HG03066 (cell line): ENCODE data around the gene RFX7.
"Not testable (repeated sequence)": the region's sequence is repeated elsewhere in the genome, so short reads cannot be mapped to it uniquely, and the experiment has no call there.

Experiments
- ATAC-seq: cut with Tn5 transposase; IDR thresholded peaks from one replicate; pipeline ENCODE4 v1.9.1; 2021; ENCODE audit warnings: low read depth; ENCODE audit not compliant: unreplicated experiment

The RFX7 gene

DNA sequence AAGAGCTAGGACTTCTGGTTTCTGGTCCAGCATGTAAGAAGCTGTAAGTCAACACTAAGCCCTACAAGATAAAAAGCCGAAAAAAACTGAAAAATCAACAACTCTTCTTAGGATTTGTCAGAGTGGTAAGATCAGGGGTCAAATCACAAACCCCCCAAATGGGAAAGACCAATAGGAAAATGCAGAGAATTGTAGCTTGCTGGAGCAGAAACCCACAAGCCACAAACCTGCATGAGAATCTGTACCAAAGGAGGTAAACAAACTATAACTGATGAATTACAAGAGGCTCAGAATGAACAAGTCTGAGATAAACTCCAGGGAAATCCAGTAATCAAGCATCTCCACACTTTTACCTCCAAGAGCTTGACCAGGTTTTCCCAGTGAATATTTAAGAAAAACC is 36.0 kb downstream of the RFX7 start:
- no peak for ATAC-seq

DNA sequence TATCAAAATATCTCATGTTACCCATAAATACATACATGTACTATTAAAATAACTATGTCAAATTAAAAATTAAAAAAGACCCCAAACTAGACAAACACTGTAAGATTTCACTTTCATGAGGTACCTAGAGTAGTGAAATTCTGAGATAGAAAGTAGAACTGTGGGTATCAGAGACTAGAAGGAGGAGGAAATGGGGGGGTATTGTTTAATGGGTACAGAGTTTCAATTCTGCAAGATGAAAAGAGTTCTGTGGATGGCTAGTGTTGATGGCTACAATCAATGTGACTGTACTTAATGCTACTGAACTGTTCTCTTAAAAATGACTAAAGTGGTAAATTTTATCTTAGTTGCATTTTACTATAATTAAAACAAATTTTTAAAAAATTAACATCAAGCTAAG is 36.6 kb downstream of the RFX7 start:
- ATAC-seq: peak; percentile 72

GRCh38 chr15:56205061-56205876 is 38.4 kb downstream of the RFX7 start:
- ATAC-seq: no peak

DNA sequence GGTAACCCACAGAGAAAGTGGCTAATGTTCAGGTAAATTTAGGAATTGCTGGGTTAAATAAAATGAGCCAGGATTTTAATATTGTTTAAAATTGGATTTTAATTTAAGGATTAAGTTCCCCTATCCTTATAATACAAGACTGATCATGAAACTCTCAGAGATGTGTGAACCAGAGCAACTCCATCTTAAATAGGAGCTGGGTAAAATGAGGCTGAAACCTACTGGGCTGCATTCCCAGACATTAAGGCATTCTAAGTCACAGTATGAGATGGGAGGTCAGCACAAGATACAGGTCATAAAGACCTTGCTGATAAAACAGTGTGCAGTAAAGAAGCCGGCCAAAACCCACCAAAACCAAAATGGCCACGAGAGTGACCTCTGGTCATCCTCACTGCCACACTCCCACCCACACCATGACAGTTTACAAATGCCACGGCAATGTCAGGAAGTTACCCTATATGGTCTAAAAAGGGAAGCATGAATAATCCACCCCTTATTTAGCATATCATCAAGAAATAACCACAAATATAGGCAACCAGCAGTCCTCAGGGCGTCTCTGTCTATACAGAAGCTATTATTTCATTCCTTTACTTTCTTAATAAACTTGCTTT is 40.3 kb downstream of the RFX7 start:
- ATAC-seq: not testable (repeated sequence)

- ATAC-seq: no peak
Measured at GRCh38 chr15:56202701-56203100, 41.0 kb downstream of the RFX7 start.

GRCh38 chr15:56199038-56199437 is 44.6 kb downstream of the RFX7 start:
- no peak for ATAC-seq

DNA sequence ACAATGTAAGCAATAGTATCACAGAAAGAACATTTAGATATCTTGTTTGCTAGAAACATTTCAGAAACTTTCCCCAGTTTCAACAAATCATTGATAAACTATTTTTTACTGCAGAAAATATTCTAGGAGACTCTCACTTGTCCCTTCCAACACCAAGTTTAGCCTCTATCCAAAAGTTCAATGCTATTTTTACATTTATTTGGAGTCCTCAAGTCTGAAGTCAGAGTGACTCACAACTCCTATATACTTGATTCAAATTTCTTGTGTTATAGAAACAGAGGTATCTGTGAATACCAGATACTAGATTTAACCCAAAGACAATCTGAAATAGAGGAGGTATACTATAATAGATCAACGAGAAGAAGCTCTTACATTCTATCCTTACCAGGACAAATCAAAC is 49.6 kb downstream of the RFX7 start:
- no peak for ATAC-seq

GRCh38 chr15:56192659-56193442 is 50.8 kb downstream of the RFX7 start:
- no peak for ATAC-seq

GRCh38 chr15:56187665-56188064 is 56.0 kb downstream of the RFX7 start:
- ATAC-seq: no peak

- no peak for ATAC-seq
Measured at GRCh38 chr15:56185980-56186379, 57.7 kb downstream of the RFX7 start.

- no peak for ATAC-seq
Measured at GRCh38 chr15:56184516-56184915, 59.2 kb downstream of the RFX7 start.

GRCh38 chr15:56180851-56181250 is 62.8 kb downstream of the RFX7 start:
- no peak for ATAC-seq

- ATAC-seq: no peak
Measured at GRCh38 chr15:56176996-56177395, 66.7 kb downstream of the RFX7 start.

GRCh38 chr15:56175788-56176187 is 67.9 kb downstream of the RFX7 start:
- ATAC-seq: no peak

DNA sequence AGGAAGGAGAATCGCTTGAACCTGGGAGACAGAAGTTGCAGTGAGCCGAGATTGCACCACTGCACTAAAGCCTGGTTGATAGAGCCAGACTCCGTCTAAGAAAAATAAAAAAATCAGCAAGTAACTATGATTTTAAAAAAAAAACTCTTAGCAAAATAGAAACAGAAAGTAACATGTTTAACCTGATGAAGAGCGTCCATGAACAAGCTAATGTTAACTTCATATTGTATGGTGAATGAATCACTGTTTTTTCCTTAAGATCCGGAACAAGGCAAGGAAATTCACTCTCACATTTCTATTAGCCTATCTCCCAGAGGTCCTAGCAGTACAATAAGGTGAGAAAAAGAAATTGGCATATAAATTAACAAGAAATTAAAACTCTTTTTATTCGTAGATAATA is 69.0 kb downstream of the RFX7 start:
- no peak for ATAC-seq

- ATAC-seq: no peak
Measured at GRCh38 chr15:56168394-56168793, 75.3 kb downstream of the RFX7 start.

- ATAC-seq: no peak
Measured at GRCh38 chr15:56165234-56165633, 78.4 kb downstream of the RFX7 start.

DNA sequence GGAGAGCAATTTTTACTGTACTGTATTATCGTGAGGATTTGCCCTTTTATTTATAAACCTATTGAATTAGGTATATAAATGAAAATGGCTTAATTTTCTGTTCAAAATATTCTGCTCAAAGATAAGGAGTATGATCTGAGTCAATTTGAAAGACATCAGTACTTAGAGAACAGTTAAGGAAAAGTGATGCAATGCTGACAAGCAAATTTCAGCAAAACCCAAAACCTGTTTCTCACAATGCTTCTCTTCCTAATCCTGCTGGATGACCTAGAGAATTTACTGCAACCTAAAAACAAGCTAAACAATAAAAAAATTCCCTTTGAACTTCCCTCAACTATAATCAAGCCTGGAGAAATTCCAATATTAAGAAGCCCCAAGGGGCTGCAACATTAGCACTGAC is 82.7 kb downstream of the RFX7 start:
- no peak for ATAC-seq

DNA sequence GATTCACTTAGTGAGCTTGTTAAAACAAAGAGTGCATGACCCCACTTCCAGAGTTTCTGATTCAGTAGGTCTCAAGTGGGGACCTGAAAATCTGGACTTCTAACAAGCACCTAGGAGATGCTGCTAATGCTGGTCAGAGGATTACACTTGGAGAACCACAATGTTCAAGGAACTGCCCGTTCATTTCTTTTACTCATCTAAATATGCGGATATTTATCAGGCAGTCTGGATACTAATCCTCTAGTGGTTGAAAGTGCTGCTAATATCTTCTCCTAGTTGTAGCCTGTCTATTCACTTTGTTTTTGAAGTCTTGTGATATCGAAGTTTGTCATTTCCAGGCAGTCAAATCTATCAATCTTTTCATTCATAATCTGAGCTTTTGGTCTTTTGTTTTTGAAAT is 86.8 kb downstream of the RFX7 start:
- no peak for ATAC-seq

DNA sequence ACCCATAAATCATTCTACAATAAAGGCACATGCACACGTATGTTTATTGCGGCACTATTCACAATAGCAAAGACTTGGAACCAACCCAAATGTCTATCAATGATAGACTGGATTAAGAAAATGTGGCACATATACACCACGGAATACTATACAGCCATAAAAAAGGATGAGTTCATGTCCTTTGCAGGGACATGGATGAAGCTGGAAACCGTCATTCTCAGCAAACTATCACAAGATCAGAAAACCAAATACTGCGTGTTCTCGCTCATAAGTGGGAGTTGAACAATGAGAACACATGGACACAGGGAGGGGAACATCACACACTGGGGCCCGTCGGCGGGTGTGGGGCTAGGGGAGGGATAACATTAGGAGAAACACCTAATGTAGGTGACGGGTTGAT is 88.4 kb downstream of the RFX7 start:
- ATAC-seq: not testable (repeated sequence)

- ATAC-seq: not testable (repeated sequence)
Measured at GRCh38 chr15:56154768-56155167, 88.9 kb downstream of the RFX7 start.
